B cell (primary cell): ENCODE measurements around the gene B4GALNT1.

ENCODE experiments used
- EZH2 ChIP-seq: IDR thresholded peaks from 2 replicates; pipeline ENCODE4 v1.6.1; 2012; ENCODE audit warnings: borderline replicate concordance, low read depth, mild to moderate bottlenecking, moderate library complexity, low read length; ENCODE audit not compliant: insufficient read depth, poor library complexity, severe bottlenecking
- TF ChIP-seq, protein P1 (sequence below): fragments of 200-600 bp; IDR thresholded peaks from one replicate; pipeline ENCODE4 v1.8.0; 2022; ENCODE audit warnings: antibody characterized with exemption, mild to moderate bottlenecking

DNA sequence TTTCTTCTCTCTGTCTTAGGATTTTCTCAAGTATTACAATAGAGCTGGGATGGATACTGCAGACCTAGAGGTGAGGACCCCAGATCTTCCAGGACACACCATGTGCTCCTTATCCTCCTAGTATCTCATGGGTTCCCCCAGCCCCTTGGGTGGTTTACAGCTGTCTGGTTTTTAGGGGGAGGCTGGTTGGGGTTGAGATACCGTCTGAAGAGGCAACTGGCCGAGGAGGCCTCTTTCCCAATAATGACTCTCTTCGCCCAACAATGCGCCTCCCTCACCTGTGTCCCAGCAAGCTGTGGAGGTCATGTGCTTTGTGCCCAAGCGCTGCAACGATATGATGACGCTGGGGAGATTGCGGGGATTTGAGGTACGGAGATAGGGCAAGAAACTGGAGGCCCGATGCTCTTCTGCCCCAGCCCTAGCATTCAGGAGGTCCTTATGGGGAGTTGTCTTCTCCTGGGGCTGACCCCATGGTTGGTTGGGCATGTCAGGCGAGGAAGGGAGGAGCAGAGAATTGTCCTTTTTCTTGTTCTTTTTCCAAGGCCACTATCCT lies 18.0 kb downstream of the B4GALNT1 start:
- no peak for TF ChIP-seq EZH2
- TF ChIP-seq, protein P1, sequence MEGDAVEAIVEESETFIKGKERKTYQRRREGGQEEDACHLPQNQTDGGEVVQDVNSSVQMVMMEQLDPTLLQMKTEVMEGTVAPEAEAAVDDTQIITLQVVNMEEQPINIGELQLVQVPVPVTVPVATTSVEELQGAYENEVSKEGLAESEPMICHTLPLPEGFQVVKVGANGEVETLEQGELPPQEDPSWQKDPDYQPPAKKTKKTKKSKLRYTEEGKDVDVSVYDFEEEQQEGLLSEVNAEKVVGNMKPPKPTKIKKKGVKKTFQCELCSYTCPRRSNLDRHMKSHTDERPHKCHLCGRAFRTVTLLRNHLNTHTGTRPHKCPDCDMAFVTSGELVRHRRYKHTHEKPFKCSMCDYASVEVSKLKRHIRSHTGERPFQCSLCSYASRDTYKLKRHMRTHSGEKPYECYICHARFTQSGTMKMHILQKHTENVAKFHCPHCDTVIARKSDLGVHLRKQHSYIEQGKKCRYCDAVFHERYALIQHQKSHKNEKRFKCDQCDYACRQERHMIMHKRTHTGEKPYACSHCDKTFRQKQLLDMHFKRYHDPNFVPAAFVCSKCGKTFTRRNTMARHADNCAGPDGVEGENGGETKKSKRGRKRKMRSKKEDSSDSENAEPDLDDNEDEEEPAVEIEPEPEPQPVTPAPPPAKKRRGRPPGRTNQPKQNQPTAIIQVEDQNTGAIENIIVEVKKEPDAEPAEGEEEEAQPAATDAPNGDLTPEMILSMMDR, result no peak
